KMS-11 (cell line): ENCODE results near the gene ZFYVE19.

Source experiments
- H2AFZ ChIP-seq: fragments of 200-600 bp; sonication (generic); 2 replicates; pipeline ENCODE4 v1.6.1; 2016; ENCODE audit warnings: antibody characterized with exemption, mixed run types, low read depth
- H3K27ac ChIP-seq: fragments of 200-600 bp; sonication (generic); 2 replicates; pipeline ENCODE4 v1.6.1; 2016; ENCODE audit warnings: mild to moderate bottlenecking, mixed run types
- H3K27me3 ChIP-seq: fragments of 200-600 bp; sonication (generic); 2 replicates; pipeline ENCODE4 v1.6.1; 2017; ENCODE audit warnings: mild to moderate bottlenecking, low read depth, mixed run types, moderate library complexity; ENCODE audit not compliant: insufficient read depth
- H3K36me3 ChIP-seq: fragments of 200-600 bp; sonication (generic); 2 replicates; pipeline ENCODE4 v1.6.1; 2017; ENCODE audit warnings: mild to moderate bottlenecking, mixed run types; ENCODE audit not compliant: insufficient read depth
- H3K4me1 ChIP-seq: fragments of 200-600 bp; sonication (generic); 2 replicates; pipeline ENCODE4 v1.6.1; 2016; ENCODE audit warnings: mild to moderate bottlenecking, low read depth, mixed run types; ENCODE audit not compliant: poor library complexity, severe bottlenecking
- H3K4me2 ChIP-seq: fragments of 200-600 bp; sonication (generic); 2 replicates; pipeline ENCODE4 v1.7.0; 2016; ENCODE audit warnings: mild to moderate bottlenecking, mixed run types
- H3K4me3 ChIP-seq: fragments of 200-600 bp; sonication (generic); IDR thresholded peaks from 2 replicates; pipeline ENCODE4 v1.6.1; 2017; ENCODE audit warnings: low read depth, low read length, mixed read lengths; ENCODE audit not compliant: insufficient read depth
- H3K79me2 ChIP-seq: fragments of 200-600 bp; sonication (generic); 2 replicates; pipeline ENCODE4 v1.6.1; 2016; ENCODE audit warnings: low read depth, mixed run types; ENCODE audit not compliant: insufficient read depth
- H3K9ac ChIP-seq: fragments of 200-600 bp; sonication (generic); 2 replicates; pipeline ENCODE4 v1.6.1; 2016; ENCODE audit warnings: mild to moderate bottlenecking, mixed run types
- H4K20me1 ChIP-seq: fragments of 200-600 bp; sonication (generic); 2 replicates; pipeline ENCODE4 v1.6.1; 2016; ENCODE audit warnings: mild to moderate bottlenecking, mixed run types; ENCODE audit not compliant: insufficient read depth
- TF ChIP-seq, protein P1 (sequence below): fragments of 200-600 bp; sonication (generic); conservative IDR thresholded peaks from 2 replicates; pipeline ENCODE4 v1.6.1; 2017; ENCODE audit warnings: low read depth, mild to moderate bottlenecking, antibody characterized with exemption, low read length, moderate library complexity, mixed read lengths

Gene ZFYVE19

GRCh38 chr15:40803076-40803475 lies 3.8 kb upstream of the ZFYVE19 start:
- H3K4me3 ChIP-seq = no peak overlapping the region
- no peak overlapping the region for H3K27ac ChIP-seq
- no peaks in the 10 kb centered on the region for H3K27me3 ChIP-seq
- no peaks in the 10 kb centered on the region for H4K20me1 ChIP-seq
- no peaks in the 10 kb centered on the region for H3K79me2 ChIP-seq
- peaks cover 8% of the 10 kb centered on the region for H3K4me1 ChIP-seq
- H3K4me2 ChIP-seq = no peak overlapping the region
- H2AFZ ChIP-seq = no peak overlapping the region
- TF ChIP-seq, protein P1, sequence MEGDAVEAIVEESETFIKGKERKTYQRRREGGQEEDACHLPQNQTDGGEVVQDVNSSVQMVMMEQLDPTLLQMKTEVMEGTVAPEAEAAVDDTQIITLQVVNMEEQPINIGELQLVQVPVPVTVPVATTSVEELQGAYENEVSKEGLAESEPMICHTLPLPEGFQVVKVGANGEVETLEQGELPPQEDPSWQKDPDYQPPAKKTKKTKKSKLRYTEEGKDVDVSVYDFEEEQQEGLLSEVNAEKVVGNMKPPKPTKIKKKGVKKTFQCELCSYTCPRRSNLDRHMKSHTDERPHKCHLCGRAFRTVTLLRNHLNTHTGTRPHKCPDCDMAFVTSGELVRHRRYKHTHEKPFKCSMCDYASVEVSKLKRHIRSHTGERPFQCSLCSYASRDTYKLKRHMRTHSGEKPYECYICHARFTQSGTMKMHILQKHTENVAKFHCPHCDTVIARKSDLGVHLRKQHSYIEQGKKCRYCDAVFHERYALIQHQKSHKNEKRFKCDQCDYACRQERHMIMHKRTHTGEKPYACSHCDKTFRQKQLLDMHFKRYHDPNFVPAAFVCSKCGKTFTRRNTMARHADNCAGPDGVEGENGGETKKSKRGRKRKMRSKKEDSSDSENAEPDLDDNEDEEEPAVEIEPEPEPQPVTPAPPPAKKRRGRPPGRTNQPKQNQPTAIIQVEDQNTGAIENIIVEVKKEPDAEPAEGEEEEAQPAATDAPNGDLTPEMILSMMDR = no peak
- H3K9ac ChIP-seq = no peak overlapping the region
- H3K36me3 ChIP-seq = no peaks in the 10 kb centered on the region

DNA sequence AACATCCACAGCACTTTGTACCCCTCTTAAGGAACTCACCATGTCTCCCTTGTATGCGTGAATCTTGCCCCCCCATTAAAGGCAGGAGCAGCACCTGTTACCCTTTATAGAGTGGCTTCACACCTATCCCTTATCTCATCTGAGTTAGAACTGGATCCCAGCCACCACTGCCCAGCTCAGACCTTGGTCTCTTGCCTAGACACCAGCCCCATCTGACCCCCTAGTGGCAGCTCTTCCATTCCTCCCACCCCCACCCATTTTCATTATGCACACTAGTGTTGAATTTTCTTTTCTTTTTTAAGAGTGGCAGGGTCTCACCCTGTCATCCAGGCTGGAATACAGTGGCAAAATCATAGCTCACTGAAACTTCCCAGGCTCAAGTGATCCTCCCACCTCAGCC lies 3.2 kb upstream of the ZFYVE19 start:
- no peak overlapping the region for H3K4me3 ChIP-seq
- H3K27me3 ChIP-seq = no peaks in the 10 kb centered on the region
- no peaks in the 10 kb centered on the region for H4K20me1 ChIP-seq
- no peaks in the 10 kb centered on the region for H3K36me3 ChIP-seq
- H2AFZ ChIP-seq = no peak overlapping the region
- no peak overlapping the region for H3K27ac ChIP-seq
- H3K4me1 ChIP-seq = peaks cover 11% of the 10 kb centered on the region
- TF ChIP-seq, protein P1 = no peak
- no peak overlapping the region for H3K9ac ChIP-seq
- H3K4me2 ChIP-seq = no peak overlapping the region
- H3K79me2 ChIP-seq = no peaks in the 10 kb centered on the region

- Histone ChIP-seq H3K4me2 (peak overlapping the region; percentile 69), H3K27ac (peak overlapping the region; percentile 90), H3K4me1 (peaks cover 11% of the 10 kb centered on the region), H3K79me2 (no peaks in the 10 kb centered on the region), H3K27me3 (no peaks in the 10 kb centered on the region), H3K9ac (peak overlapping the region; percentile 93), H2AFZ (peak overlapping the region; percentile 99), H4K20me1 (no peaks in the 10 kb centered on the region), H3K36me3 (no peaks in the 10 kb centered on the region), H3K4me3 (peak overlapping the region; percentile 42)
- TF ChIP-seq, protein P1 = no peak
These were observed 239 bp upstream of the ZFYVE19 start for GRCh38 chr15:40806672-40807027.

GRCh38 chr15:40807888-40808461 lies 1.1 kb downstream of the ZFYVE19 start:
- no peaks in the 10 kb centered on the region for H3K27me3 ChIP-seq
- TF ChIP-seq, protein P1 = no peak
- H3K36me3 ChIP-seq = no peaks in the 10 kb centered on the region
- H3K79me2 ChIP-seq = no peaks in the 10 kb centered on the region
- no peak overlapping the region for H3K4me3 ChIP-seq
- peak overlapping the region; percentile 93; the same call in 1 of the 2 replicates for H3K9ac ChIP-seq
- no peaks in the 10 kb centered on the region for H4K20me1 ChIP-seq
- peak overlapping the region; percentile 10 for H3K4me2 ChIP-seq
- peak overlapping the region; percentile 99; the same call in 1 of the 2 replicates for H2AFZ ChIP-seq
- H3K4me1 ChIP-seq = peaks cover 11% of the 10 kb centered on the region
- H3K27ac ChIP-seq = no peak overlapping the region
